Thyroid gland (tissue), 4 donors: ENCODE results near the gene NKX1-1. TPM values are rescaled to one million over a fixed set of nuclear protein-coding genes. Genes with fewer than 3 reads are reported as not detected.
"Not testable (repeated sequence)": the region's sequence is repeated elsewhere in the genome, so short reads cannot be mapped to it uniquely, and the experiment has no call there.

Experiments used
- DNase-seq, 2 donors: peaks; one replicate each; pipeline ENCODE4 v3.0.0-alpha.2; 2019
- H3K27ac ChIP-seq, 3 donors: fragments of 200-600 bp; sonication (generic); 1 replicate in 2 of 3; 2 replicates in 1 of 3; pipeline ENCODE4 v1.5.1; 2016 to 2019; ENCODE audit warnings: mild to moderate bottlenecking in 1 of 3, moderate library complexity in 1 of 3
- H3K27me3 ChIP-seq: fragments of 200-600 bp; sonication (generic); one replicate; pipeline ENCODE4 v1.5.1; 2019
- H3K36me3 ChIP-seq, 2 donors: fragments of 200-600 bp; sonication (generic); one replicate each; pipeline ENCODE4 v1.5.1; 2016 to 2019
- H3K4me1 ChIP-seq, 2 donors: fragments of 200-600 bp; sonication (generic); one replicate each; pipeline ENCODE4 v1.5.1; 2017 to 2019
- H3K4me3 ChIP-seq, 3 donors: fragments of 200-600 bp; sonication (generic); replicated peaks in 1 of 3; 1 replicate in 2 of 3; 2 replicates in 1 of 3; pipeline ENCODE4 v1.5.1; 2016; ENCODE audit warnings: mild to moderate bottlenecking in 1 of 3
- H3K9me3 ChIP-seq: fragments of 200-600 bp; sonication (generic); one replicate; pipeline ENCODE4 v1.5.1; 2017
- POLR2A ChIP-seq, 2 donors: fragments of 450-650 bp; IDR thresholded peaks; one replicate each; pipeline ENCODE4 v1.6.1; 2017; ENCODE audit warnings: antibody characterized with exemption in 2 of 2, mild to moderate bottlenecking in 2 of 2, moderate library complexity in 1 of 2
- WGBS, 2 donors: methylation state at CpG; one replicate each; pipeline ENCODE4 v1.1.5; 2017; 5-methylcytosine and 5-hydroxymethylcytosine counted together
- intact Hi-C: fragments of 100-400 bp; cut with DNase I; formaldehyde crosslinking; loops from one replicate; pipeline ENCODE4 v1.15.1; 2023
- total RNA-seq, 4 donors: library from RNA; depleted of rRNA; stranded (reverse); fragments of >200 nt; gene quantifications; one replicate each; pipeline ENCODE4 v1.2.3, GENCODE V29; 2016
- TF ChIP-seq, protein P1 (sequence below), 6 experiments: fragments of 200-600 bp in 3 of 6; fragments of 450-650 bp in 3 of 6; sonication (generic) in 3 of 6; IDR thresholded peaks; one replicate each; pipeline ENCODE4 v1.5.1; 2016 to 2019; ENCODE audit warnings: antibody characterized with exemption in 6 of 6, mild to moderate bottlenecking in 2 of 6, inconsistent platforms in 1 of 6, moderate library complexity in 1 of 6

NKX1-1 gene
- total RNA-seq, 4 donors from 2014 or later: not detected

DNA sequence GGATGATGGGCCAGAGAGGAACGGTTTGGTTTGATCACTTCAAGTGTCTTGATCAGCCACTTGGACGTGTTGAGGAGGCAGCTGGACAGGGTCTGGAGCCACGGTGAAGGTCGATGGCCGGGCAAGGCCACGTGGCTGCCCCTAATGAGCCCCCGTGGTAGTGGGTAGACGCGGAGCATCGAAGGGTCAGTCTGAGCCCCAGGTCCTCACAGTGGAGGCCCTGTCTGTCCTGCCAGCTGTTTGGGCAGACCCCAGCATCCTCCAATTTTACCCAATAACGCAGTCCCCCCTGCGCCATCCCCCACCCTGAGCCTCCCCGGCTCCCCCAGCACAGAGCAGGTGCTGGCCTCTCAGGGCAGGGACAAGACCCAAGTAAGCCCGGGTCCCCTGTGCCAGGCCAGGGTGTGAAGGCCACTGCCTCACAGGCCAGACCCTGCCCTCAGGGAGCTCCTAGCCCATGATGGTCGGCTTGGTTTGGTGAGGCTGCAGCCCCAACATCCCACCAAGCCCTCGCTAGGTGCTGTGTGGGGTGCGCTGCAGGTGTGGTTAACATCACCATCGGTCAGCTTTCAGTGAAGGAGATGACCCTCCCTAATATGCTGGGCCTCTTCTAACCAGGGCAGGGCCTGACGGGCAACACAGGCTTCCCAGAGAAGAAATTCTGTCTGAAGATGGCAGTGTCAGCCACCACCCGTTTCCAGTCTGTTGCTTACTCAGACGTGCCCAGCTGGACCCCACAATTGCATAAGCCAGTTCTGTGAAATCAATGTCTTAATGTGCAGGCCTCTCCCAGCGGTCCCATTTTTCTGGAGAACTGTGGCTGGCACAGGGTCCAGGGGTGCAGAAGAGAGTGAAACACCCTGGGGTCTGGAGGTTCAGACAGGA is 40.5 kb upstream of the NKX1-1 start:
- DNase-seq: no peak
- TF ChIP-seq, protein P1, sequence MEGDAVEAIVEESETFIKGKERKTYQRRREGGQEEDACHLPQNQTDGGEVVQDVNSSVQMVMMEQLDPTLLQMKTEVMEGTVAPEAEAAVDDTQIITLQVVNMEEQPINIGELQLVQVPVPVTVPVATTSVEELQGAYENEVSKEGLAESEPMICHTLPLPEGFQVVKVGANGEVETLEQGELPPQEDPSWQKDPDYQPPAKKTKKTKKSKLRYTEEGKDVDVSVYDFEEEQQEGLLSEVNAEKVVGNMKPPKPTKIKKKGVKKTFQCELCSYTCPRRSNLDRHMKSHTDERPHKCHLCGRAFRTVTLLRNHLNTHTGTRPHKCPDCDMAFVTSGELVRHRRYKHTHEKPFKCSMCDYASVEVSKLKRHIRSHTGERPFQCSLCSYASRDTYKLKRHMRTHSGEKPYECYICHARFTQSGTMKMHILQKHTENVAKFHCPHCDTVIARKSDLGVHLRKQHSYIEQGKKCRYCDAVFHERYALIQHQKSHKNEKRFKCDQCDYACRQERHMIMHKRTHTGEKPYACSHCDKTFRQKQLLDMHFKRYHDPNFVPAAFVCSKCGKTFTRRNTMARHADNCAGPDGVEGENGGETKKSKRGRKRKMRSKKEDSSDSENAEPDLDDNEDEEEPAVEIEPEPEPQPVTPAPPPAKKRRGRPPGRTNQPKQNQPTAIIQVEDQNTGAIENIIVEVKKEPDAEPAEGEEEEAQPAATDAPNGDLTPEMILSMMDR (IDR thresholded peaks at IDR 0.05): no peak
- TF ChIP-seq POLR2A (IDR thresholded peaks at IDR 0.05): no peak
- H3K36me3 ChIP-seq: no peaks in the 10 kb centered on the region
- H3K27me3 ChIP-seq: no peaks in the 10 kb centered on the region
- no peak overlapping the region for H3K4me3 ChIP-seq
- no peak overlapping the region for H3K27ac ChIP-seq
- intact Hi-C loops: no loop called here
- no peaks in the 10 kb centered on the region for H3K9me3 ChIP-seq
- H3K4me1 ChIP-seq: no peaks in the 10 kb centered on the region
- 79 to 90% methylated on average over 17 to 19 of the region's 22 CpGs for WGBS, 2 donors

DNA sequence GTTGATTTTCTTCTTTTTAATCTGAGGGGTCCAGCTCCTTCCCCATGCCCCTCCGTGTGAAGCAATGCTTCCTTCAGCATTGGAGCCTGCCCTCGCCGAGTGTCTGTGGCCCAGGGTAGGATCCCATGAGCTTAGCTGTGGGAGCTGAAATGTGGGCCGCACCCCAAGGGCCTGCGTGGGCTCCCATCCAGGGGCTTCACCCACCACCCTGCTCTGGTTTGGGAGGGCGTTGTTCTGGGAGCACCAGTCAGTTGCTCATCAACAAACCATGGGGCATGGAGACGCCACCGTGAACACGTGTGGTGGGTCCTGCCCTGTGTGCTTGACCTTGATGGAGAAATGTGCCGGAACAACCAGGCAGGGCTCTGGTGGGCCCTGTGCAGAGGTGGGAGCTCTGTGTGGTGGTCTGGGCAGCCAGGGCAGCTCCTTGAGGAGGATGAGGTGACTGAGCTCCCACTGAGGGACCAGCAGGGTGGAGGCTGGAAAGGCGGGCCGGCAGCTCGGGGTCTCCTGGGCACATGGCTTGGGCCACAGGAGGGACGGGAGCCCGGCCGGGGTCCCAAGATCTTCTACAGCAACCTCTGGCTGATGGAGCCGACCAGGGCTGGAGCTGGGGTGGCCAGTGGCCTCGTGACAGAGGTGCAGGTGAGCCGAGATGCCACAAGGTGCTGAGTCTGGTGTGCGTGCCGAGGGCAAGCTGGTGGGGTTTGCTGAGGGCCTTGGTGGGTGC is 39.6 kb upstream of the NKX1-1 start:
- intact Hi-C loops: no loop called here
- TF ChIP-seq POLR2A (IDR thresholded peaks at IDR 0.05): no peak
- H3K4me1 ChIP-seq: no peaks in the 10 kb centered on the region
- H3K36me3 ChIP-seq: no peaks in the 10 kb centered on the region
- no peaks in the 10 kb centered on the region for H3K9me3 ChIP-seq
- no peaks in the 10 kb centered on the region for H3K27me3 ChIP-seq
- no peak overlapping the region for H3K27ac ChIP-seq
- H3K4me3 ChIP-seq: no peak overlapping the region
- no peak for DNase-seq
- 88 to 90% methylated on average over 20 to 21 of the region's 21 CpGs for WGBS, 2 donors

DNA sequence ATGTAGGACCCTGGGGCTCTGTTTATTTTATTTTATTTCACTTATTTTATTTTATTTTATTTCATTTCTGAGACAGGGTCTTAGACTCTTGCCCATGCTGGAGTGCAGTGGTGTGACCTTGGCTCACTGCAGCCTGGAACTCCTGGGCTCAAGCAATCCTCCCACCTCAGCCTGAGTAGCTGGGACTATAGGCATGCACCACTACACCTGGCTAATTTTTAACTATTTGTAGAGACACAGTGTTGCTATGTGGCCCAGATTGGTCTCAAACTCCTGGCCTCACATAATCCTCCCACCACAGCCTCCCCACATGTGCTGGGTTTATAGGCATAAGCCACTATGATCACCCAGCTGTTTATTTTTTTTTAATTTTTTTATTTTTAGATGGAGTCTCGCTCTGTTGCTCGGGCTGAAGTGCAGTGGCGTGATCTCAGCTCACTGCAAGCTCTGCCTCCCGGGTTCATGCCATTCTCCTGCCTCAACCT is 37.5 kb upstream of the NKX1-1 start:
- intact Hi-C loops, H3K9me3 ChIP-seq, H3K4me3 ChIP-seq, H3K36me3 ChIP-seq, DNase-seq, H3K4me1 ChIP-seq, H3K27me3 ChIP-seq, H3K27ac ChIP-seq: not testable (repeated sequence)
- 83 to 86% methylated on average over 4 of the region's 4 CpGs for WGBS, 2 donors

DNA sequence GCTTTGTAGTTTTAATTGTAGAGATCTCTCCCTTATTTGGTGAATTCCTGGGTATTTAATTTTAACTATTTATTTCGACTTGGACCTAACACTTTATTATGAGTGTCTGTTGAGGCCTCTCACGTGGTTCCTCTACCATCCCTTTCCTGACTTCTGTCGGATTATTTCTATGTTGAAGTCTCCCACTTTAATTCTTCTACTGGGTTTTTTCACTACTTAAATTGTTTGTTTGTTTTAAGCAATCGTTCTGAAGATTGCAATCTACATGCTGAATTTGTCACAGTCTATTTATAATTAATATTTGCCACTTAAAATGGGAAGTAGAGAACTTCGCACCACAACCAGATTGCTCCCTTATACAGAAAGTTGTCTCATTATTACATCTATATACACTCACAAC is 20.8 kb upstream of the NKX1-1 start:
- TF ChIP-seq, protein P1 (IDR thresholded peaks at IDR 0.05): no peak
- no peak for TF ChIP-seq POLR2A (IDR thresholded peaks at IDR 0.05)
- no peaks in the 10 kb centered on the region for H3K27me3 ChIP-seq
- H3K27ac ChIP-seq: no peak overlapping the region
- H3K4me3 ChIP-seq: no peak overlapping the region
- no peaks in the 10 kb centered on the region for H3K4me1 ChIP-seq
- no peaks in the 10 kb centered on the region for H3K36me3 ChIP-seq
- intact Hi-C loops: no loop called here
- no peak for DNase-seq
- no peaks in the 10 kb centered on the region for H3K9me3 ChIP-seq
- 67 to 71% methylated on average over 5 of the region's 5 CpGs for WGBS, 2 donors

DNA sequence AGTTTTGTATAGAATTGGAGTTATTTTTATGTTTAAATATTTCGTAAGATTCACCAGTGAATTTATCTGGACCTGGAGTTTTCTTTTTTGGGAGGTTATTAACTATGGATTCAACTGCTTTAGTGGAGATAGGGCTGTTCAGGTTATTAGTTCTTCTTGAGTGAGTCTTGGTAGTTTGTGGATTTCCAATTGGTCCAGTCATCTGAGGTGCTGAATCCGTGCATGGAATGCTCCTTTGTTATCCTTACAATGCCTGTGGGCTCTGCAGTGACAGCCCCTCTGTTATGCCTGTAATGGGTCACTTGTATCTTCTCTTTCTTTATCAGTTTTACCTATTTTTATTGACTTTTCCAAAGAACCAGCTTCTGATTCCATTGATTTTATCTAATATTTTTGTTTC is 15.4 kb upstream of the NKX1-1 start:
- Histone ChIP-seq H3K27me3 (no peaks in the 10 kb centered on the region), H3K36me3 (no peaks in the 10 kb centered on the region), H3K27ac (no peak overlapping the region), H3K4me1 (no peaks in the 10 kb centered on the region), H3K9me3 (no peaks in the 10 kb centered on the region), H3K4me3 (no peak overlapping the region)
- 42 to 45% methylated on average over 2 of the region's 2 CpGs for WGBS, 2 donors
- no peak for TF ChIP-seq POLR2A (IDR thresholded peaks at IDR 0.05)
- TF ChIP-seq, protein P1 (IDR thresholded peaks at IDR 0.05): no peak
- no peak for DNase-seq
- intact Hi-C loops: no loop called here

DNA sequence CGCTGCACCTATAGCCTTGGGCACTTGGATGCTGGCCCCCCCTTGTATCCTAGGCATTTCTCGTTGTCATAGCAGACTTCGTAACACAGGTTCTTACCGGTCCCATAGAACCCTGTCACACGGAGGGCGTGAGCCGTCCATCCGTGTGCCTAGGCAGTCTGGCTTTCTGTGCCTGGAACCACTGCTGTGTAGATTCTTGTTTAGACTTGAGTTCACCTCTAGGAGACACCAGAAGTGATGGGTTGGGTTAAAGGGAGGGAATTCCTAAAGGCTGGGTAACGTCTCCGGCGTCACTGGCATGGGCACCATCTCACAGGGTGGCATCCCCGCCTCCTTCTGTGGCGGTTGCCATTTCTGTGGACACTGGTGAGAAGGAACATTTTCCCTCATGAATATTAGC is 13.5 kb upstream of the NKX1-1 start:
- 84 to 87% methylated on average over 13 of the region's 13 CpGs for WGBS, 2 donors
- TF ChIP-seq POLR2A (IDR thresholded peaks at IDR 0.05): no peak
- TF ChIP-seq, protein P1 (IDR thresholded peaks at IDR 0.05): no peak
- H3K27me3 ChIP-seq: peaks cover 6% of the 10 kb centered on the region
- no peak overlapping the region for H3K27ac ChIP-seq
- no peaks in the 10 kb centered on the region for H3K36me3 ChIP-seq
- no peak for DNase-seq
- no peaks in the 10 kb centered on the region for H3K4me1 ChIP-seq
- H3K9me3 ChIP-seq: no peaks in the 10 kb centered on the region
- intact Hi-C loops: no loop called here
- H3K4me3 ChIP-seq: no peak overlapping the region
